ENCODE measurements around the gene CDC42EP4. TPM values are rescaled to one million over a fixed set of nuclear protein-coding genes. Genes with fewer than 3 reads are reported as not detected.
"Not testable (repeated sequence)": the region's sequence is repeated elsewhere in the genome, so short reads cannot be mapped to it uniquely, and the experiment has no call there.

CDC42EP4 gene
- total and polyA plus RNA-seq, 8 donors, result 23.2 to 93.3 (median 44.8) TPM

- no peak for DNase-seq
- intact Hi-C loops (cut with DNase I; ENCODE audit: low total_unique reads), result no loop called here
- TF ChIP-seq CTCF (IDR thresholded peaks at IDR 0.05), result no peak
- TF ChIP-seq EP300 (IDR thresholded peaks at IDR 0.05), result no peak
- no peak for TF ChIP-seq POLR2AphosphoS5 (IDR thresholded peaks at IDR 0.05)
- TF ChIP-seq POLR2A (IDR thresholded peaks at IDR 0.05), result no peak
- H3K4me3 ChIP-seq, result peak overlapping the region; percentile 75 to 93 (median 88)
- 0 to 1% (median 0%) methylated on average over 24 to 38 of the region's 38 CpGs for WGBS, 5 donors
- peaks cover 20 to 48% (median 46%) of the 10 kb centered on the region in 4 donors for H3K4me1 ChIP-seq
- H3K27me3 ChIP-seq, result no peaks in the 10 kb centered on the region
- no peaks in the 10 kb centered on the region for H3K9me3 ChIP-seq
- peak overlapping the region; percentile 95 to 100 (median 99) for H3K27ac ChIP-seq
- no peaks in the 10 kb centered on the region for H3K36me3 ChIP-seq
Observed at GRCh38 chr17:73311428-73311780, 397 bp downstream of the CDC42EP4 start.

GRCh38 chr17:73309727-73310596, 1.8 kb downstream of the CDC42EP4 start:
- intact Hi-C loops (cut with DNase I; ENCODE audit: low total_unique reads), result no loop called here
- TF ChIP-seq POLR2AphosphoS5 (IDR thresholded peaks at IDR 0.05) (peak in 2 of 3 donors; percentile 77 to 92), POLR2A (IDR thresholded peaks at IDR 0.05) (peak in 1 of 4 donors; percentile 57), CTCF (IDR thresholded peaks at IDR 0.05) (no peak), EP300 (IDR thresholded peaks at IDR 0.05) (no peak)
- Histone ChIP-seq H3K36me3 (no peaks in the 10 kb centered on the region), H3K4me3 (peak overlapping the region; percentile 75 to 93 (median 88)), H3K27ac (peak overlapping the region; percentile 95 to 100 (median 99)), H3K4me1 (peaks cover 35 to 62% (median 59%) of the 10 kb centered on the region in 4 donors), H3K9me3 (no peaks in the 10 kb centered on the region), H3K27me3 (no peaks in the 10 kb centered on the region)
- peak; percentile 78 to 89 for DNase-seq
- WGBS, 5 donors, result 4 to 10% (median 7%) methylated on average over 19 to 21 of the region's 21 CpGs

GRCh38 chr17:73308959-73309358, 2.8 kb downstream of the CDC42EP4 start:
- H3K9me3 ChIP-seq; DNase-seq; H3K27me3 ChIP-seq; H3K36me3 ChIP-seq; intact Hi-C loops (cut with DNase I; ENCODE audit: low total_unique reads): not testable (repeated sequence)
- WGBS, 5 donors, result 36 to 54% (median 40%) methylated on average over 5 of the region's 5 CpGs
- Histone ChIP-seq H3K27ac (peak overlapping the region; percentile 93 to 100 (median 99)), H3K4me1 (peaks cover 42 to 72% (median 69%) of the 10 kb centered on the region in 4 donors), H3K4me3 (peak overlapping the region; percentile 75 to 93 (median 88))

- TF ChIP-seq POLR2AphosphoS5 (IDR thresholded peaks at IDR 0.05), result peak; percentile 87 to 94 (median 90)
- peak in 2 of 4 donors; percentile 11 to 17 for TF ChIP-seq POLR2A (IDR thresholded peaks at IDR 0.05)
- TF ChIP-seq CTCF (IDR thresholded peaks at IDR 0.05), result no peak
- no peak for TF ChIP-seq EP300 (IDR thresholded peaks at IDR 0.05)
Observed at GRCh38 chr17:73308017-73308823, 3.6 kb downstream of the CDC42EP4 start.

More at GRCh38 chr17:73308017-73308823, 3.6 kb downstream of the CDC42EP4 start:
- Histone ChIP-seq H3K4me3 (peak overlapping the region; percentile 75 to 93 (median 88)), H3K27me3 (no peaks in the 10 kb centered on the region), H3K27ac (peak overlapping the region; percentile 93 to 100 (median 99)), H3K4me1 (peaks cover 45 to 80% (median 74%) of the 10 kb centered on the region in 4 donors), H3K36me3 (no peaks in the 10 kb centered on the region), H3K9me3 (no peaks in the 10 kb centered on the region)
- intact Hi-C loops (cut with DNase I; ENCODE audit: low total_unique reads), result no loop called here
- DNase-seq, result peak; percentile 86 to 94
- WGBS, 5 donors, result 11 to 27% (median 19%) methylated on average over 18 to 23 of the region's 23 CpGs

All from stomach (tissue), 9 donors.